Neuronal stem cell (in vitro differentiated cells): ENCODE data around the gene SYNGR3.

Source experiments
- DNase-seq: peaks from one replicate; pipeline ENCODE4 v3.0.0-alpha.2; 2013; ENCODE audit warnings: low spot score
- H2AFZ ChIP-seq: one replicate; pipeline ENCODE4 v1.6.1; 2013; ENCODE audit warnings: mild to moderate bottlenecking, low read length, inconsistent platforms
- H2AK5ac ChIP-seq: 2 replicates; pipeline ENCODE4 v1.6.1; 2013; ENCODE audit warnings: low read depth, mild to moderate bottlenecking, inconsistent platforms, low read length, moderate library complexity, mixed read lengths
- H2BK120ac ChIP-seq: 2 replicates; pipeline ENCODE4 v1.6.1; 2013; ENCODE audit warnings: low read depth, mild to moderate bottlenecking, inconsistent platforms, low read length, moderate library complexity, mixed read lengths
- H2BK12ac ChIP-seq: one replicate; pipeline ENCODE4 v1.6.1; 2013; ENCODE audit warnings: low read length, inconsistent platforms
- H2BK15ac ChIP-seq: 2 replicates; pipeline ENCODE4 v1.6.1; 2013; ENCODE audit warnings: mild to moderate bottlenecking, low read length, inconsistent platforms, mixed read lengths
- H2BK5ac ChIP-seq: one replicate; pipeline ENCODE4 v1.6.1; 2013; ENCODE audit warnings: inconsistent platforms, mild to moderate bottlenecking, low read length, moderate library complexity
- H3K14ac ChIP-seq: one replicate; pipeline ENCODE4 v1.6.1; 2013; ENCODE audit warnings: low read length, inconsistent platforms
- H3K18ac ChIP-seq: 2 replicates; pipeline ENCODE4 v1.6.1; 2013; ENCODE audit warnings: low read length, inconsistent platforms
- H3K23ac ChIP-seq: 2 replicates; pipeline ENCODE4 v1.6.1; 2013; ENCODE audit warnings: low read depth, mild to moderate bottlenecking, mixed read lengths, low read length, inconsistent platforms; ENCODE audit not compliant: poor library complexity
- H3K27ac ChIP-seq: replicated peaks from 3 replicates; pipeline ENCODE4 v1.5.1; 2013; ENCODE audit warnings: low read length, inconsistent platforms
- H3K27me3 ChIP-seq, 3 experiments: 2 replicates each; pipeline ENCODE4 v1.6.1; 2013; ENCODE audit warnings: low read length in 3 of 3, mild to moderate bottlenecking in 2 of 3, inconsistent platforms in 1 of 3, low read depth in 1 of 3, mixed read lengths in 1 of 3, moderate library complexity in 1 of 3; ENCODE audit not compliant: control insufficient read depth in 3 of 3, insufficient read depth in 3 of 3
- H3K36me3 ChIP-seq, 2 donors: replicated peaks in 1 of 2; 2 replicates each; pipeline ENCODE4 v1.6.1; 2013; ENCODE audit warnings: low read length in 2 of 2; ENCODE audit not compliant: control insufficient read depth in 2 of 2, insufficient read depth in 2 of 2
- H3K4ac ChIP-seq: 2 replicates; pipeline ENCODE4 v1.6.1; 2013; ENCODE audit warnings: inconsistent platforms, mild to moderate bottlenecking, low read length, moderate library complexity
- H3K4me1 ChIP-seq, 2 donors: 1 replicate in 1 of 2; 2 replicates in 1 of 2; pipeline ENCODE4 v1.6.1; 2013; ENCODE audit warnings: low read length in 2 of 2, low read depth in 1 of 2; ENCODE audit not compliant: control insufficient read depth in 2 of 2, insufficient read depth in 1 of 2
- H3K4me2 ChIP-seq: one replicate; pipeline ENCODE4 v1.6.1; 2013; ENCODE audit warnings: mild to moderate bottlenecking, low read length, inconsistent platforms; ENCODE audit not compliant: insufficient read depth, poor library complexity, severe bottlenecking
- H3K4me3 ChIP-seq, 2 donors: 2 replicates each; pipeline ENCODE4 v1.5.1; 2013; ENCODE audit warnings: low read length in 2 of 2, mild to moderate bottlenecking in 2 of 2, inconsistent platforms in 1 of 2, moderate library complexity in 1 of 2
- H3K79me1 ChIP-seq: one replicate; pipeline ENCODE4 v1.6.1; 2013; ENCODE audit warnings: low read depth, mild to moderate bottlenecking, inconsistent platforms, low read length, moderate library complexity
- H3K9ac ChIP-seq: one replicate; pipeline ENCODE4 v1.6.1; 2013; ENCODE audit warnings: mild to moderate bottlenecking, low read depth, low read length, inconsistent platforms; ENCODE audit not compliant: poor library complexity
- H3K9me3 ChIP-seq, 2 donors: replicated peaks in 1 of 2; 2 replicates each; pipeline versions ENCODE3 to v1.6.1; 2013; ENCODE audit warnings: low read length in 2 of 2, mild to moderate bottlenecking in 2 of 2, inconsistent platforms in 1 of 2, low read depth in 1 of 2, mixed read lengths in 1 of 2, moderate library complexity in 1 of 2; ENCODE audit not compliant: control insufficient read depth in 2 of 2, insufficient read depth in 1 of 2
- H4K8ac ChIP-seq: one replicate; pipeline ENCODE4 v1.6.1; 2013; ENCODE audit warnings: low read depth, mild to moderate bottlenecking, inconsistent platforms, low read length, moderate library complexity
- H4K91ac ChIP-seq: one replicate; pipeline ENCODE4 v1.6.1; 2013; ENCODE audit warnings: low read length, low read depth, mild to moderate bottlenecking, inconsistent platforms; ENCODE audit not compliant: poor library complexity
- WGBS, 2 donors: extraction: QIAGEN DNeasy Blood & Tissue Kit; methylation state at CpG; one replicate each; pipeline ENCODE4 v1.1.7; 2013; ENCODE audit warnings: missing lambda C conversion rate in 2 of 2, mixed read lengths in 1 of 2; ENCODE audit not compliant: insufficient read length in 2 of 2, insufficient replicate concordance in 1 of 2; ENCODE audit errors: extremely low coverage in 2 of 2; 5-methylcytosine and 5-hydroxymethylcytosine counted together

SYNGR3 gene

DNA sequence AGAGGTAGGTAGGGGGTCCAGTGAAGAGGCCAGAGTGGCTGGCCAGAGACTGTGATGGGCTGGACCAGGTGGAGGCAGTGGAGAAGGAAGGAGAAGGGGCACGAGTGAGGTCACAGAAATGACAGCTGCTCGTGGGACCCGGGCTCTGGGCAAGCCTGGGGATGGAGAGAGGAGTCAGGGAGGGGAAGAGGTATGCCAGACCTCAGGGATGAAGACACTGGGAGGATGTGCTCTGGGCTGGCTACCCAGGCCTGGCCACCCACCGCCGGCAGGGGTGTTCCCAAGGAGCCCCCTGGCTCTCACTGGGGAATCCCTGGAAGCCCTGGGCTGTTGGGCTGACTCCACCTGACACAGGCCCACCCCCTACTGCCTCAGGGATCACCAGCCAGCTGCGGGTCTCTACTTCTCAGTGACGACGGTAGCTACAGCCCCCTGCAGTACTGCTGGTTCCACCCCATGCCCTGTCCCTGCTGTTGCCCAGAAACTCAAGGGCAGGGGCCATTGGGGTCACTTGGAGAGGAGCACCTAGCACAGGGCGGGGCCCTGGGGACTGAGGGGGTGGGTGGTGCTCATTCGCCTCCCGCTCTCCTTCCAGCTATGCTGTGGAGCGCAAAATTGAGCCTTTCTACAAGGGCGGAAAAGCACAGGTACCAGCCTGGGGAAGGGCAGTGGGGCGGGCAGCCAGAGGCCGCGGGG, 16.2 kb upstream of the SYNGR3 start:
- H3K27ac ChIP-seq, result no peak overlapping the region
- no peak overlapping the region for H2BK12ac ChIP-seq
- no peak overlapping the region for H3K4me2 ChIP-seq
- H4K91ac ChIP-seq, result no peak overlapping the region
- H3K9me3 ChIP-seq, result no peaks in the 10 kb centered on the region
- peak overlapping the region; percentile 37 for H2AK5ac ChIP-seq
- H3K9ac ChIP-seq, result no peak overlapping the region
- H4K8ac ChIP-seq, result peak overlapping the region; percentile 43
- H3K14ac ChIP-seq, result no peak overlapping the region
- no peak overlapping the region for H2BK15ac ChIP-seq
- peaks cover 0 to 6% (median 0%) of the 10 kb centered on the region in 3 experiments for H3K27me3 ChIP-seq
- H3K18ac ChIP-seq, result no peak overlapping the region
- no peak for DNase-seq
- no peak overlapping the region for H3K23ac ChIP-seq
- H3K4ac ChIP-seq, result no peak overlapping the region
- no peak overlapping the region for H2AFZ ChIP-seq
- no CpG with 5 or more reads among the region's 16 CpGs for WGBS, 2 donors
- peaks cover 2 to 4% of the 10 kb centered on the region in 2 donors for H3K4me1 ChIP-seq
- H3K79me1 ChIP-seq, result peaks cover 20% of the 10 kb centered on the region
- H3K4me3 ChIP-seq, result peak overlapping the region in 1 of 2 donors; percentile 32
- H3K36me3 ChIP-seq, result peaks cover 31 to 44% of the 10 kb centered on the region in 2 donors
- no peak overlapping the region for H2BK5ac ChIP-seq
- no peak overlapping the region for H2BK120ac ChIP-seq

DNA sequence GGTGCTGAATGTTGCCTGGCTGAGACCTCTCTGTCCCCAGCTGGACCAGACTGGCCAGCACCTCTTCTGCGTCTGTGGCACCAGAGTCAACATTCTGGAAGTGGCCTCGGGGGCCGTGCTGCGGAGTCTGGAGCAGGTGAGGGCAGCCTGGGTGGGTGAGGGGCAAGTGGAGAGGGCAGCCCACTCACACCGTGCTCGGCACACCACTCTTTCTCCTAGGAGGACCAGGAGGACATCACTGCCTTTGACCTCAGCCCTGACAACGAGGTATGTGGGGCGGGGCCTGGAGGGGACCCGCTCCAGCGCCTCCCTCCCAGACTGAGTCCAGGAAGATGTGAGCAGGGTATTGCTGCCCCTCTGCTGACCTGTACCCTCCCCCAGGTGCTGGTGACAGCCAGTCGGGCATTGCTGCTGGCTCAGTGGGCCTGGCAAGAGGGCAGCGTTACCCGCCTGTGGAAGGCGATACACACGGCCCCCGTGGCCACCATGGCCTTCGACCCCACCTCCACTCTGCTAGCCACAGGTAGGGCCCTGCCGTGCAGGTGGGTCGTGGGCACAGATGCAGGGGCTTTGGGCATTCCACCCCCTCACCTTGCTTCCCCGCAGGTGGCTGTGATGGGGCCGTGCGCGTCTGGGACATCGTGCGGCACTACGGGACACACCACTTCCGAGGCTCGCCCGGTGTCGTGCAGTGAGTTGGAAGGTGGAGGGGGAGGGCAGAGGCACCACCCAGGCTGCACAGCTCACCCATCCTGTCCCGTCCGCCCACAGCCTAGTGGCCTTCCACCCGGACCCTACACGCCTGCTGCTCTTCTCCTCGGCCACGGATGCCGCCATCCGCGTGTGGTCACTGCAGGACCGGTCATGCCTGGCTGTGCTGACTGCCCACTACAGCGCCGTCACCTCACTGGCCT, 15.4 kb upstream of the SYNGR3 start:
- DNase-seq, result no peak
- Histone ChIP-seq H2BK12ac (no peak overlapping the region), H3K23ac (peak overlapping the region; percentile 65), H3K9me3 (no peaks in the 10 kb centered on the region), H3K27me3 (peaks cover 0 to 14% (median 2%) of the 10 kb centered on the region in 3 experiments), H3K9ac (no peak overlapping the region), H3K4me3 (peak overlapping the region; percentile 9 to 16), H3K18ac (no peak overlapping the region), H2BK120ac (no peak overlapping the region), H4K8ac (peak overlapping the region; percentile 3), H3K4ac (no peak overlapping the region), H3K36me3 (peaks cover 31 to 47% of the 10 kb centered on the region in 2 donors), H2AK5ac (no peak overlapping the region), H2BK15ac (no peak overlapping the region), H2BK5ac (no peak overlapping the region), H3K14ac (no peak overlapping the region), H3K4me1 (peaks cover 2 to 5% of the 10 kb centered on the region in 2 donors), H2AFZ (no peak overlapping the region), H3K4me2 (no peak overlapping the region), H4K91ac (no peak overlapping the region), H3K79me1 (peaks cover 22% of the 10 kb centered on the region), H3K27ac (no peak overlapping the region)
- WGBS, 2 donors, result no CpG with 5 or more reads among the region's 42 CpGs

DNA sequence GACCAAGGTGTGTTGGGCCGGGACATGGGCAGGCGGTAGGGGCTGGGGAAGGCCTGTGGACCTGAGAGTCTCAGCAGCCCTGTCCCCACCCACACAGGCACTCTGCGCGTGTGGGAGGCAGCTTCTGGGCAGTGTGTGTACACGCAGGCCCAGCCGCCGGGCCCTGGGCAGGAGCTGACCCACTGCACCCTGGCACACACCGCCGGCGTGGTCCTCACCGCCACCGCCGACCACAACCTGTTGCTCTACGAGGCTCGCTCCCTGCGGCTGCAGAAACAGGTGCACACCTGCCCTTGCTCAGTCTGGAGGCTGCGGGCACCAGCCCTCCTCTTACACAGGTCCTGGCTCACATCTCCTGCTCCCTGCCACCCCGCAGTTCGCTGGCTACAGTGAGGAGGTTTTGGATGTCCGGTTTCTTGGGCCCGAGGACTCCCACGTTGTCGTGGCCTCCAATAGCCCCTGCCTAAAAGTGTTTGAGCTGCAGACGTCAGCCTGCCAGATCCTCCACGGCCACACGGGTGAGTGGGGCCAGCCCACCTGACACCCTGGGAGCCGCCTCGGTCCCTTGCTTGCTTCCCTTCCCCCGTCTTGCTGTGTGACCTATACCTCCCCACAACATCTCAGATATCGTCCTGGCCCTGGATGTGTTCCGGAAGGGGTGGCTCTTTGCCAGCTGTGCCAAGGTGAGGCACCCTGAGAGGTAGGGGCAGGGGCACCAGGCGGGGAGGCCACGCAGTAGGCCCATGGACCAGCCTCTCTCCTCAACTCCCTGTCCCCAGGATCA, 14.1 kb upstream of the SYNGR3 start:
- Histone ChIP-seq H3K18ac (peak overlapping the region; percentile 13), H4K91ac (no peak overlapping the region), H3K9me3 (no peaks in the 10 kb centered on the region), H3K4ac (no peak overlapping the region), H3K9ac (no peak overlapping the region), H3K27me3 (peaks cover 0 to 26% (median 14%) of the 10 kb centered on the region in 3 experiments), H2BK15ac (no peak overlapping the region), H2BK5ac (no peak overlapping the region), H3K4me2 (no peak overlapping the region), H3K79me1 (peaks cover 22% of the 10 kb centered on the region), H2AK5ac (no peak overlapping the region), H3K4me3 (no peak overlapping the region), H3K27ac (no peak overlapping the region), H4K8ac (no peak overlapping the region), H3K23ac (peak overlapping the region; percentile 31), H3K14ac (no peak overlapping the region), H3K36me3 (peaks cover 31 to 47% of the 10 kb centered on the region in 2 donors), H2BK12ac (no peak overlapping the region), H3K4me1 (peaks cover 2 to 13% of the 10 kb centered on the region in 2 donors), H2AFZ (no peak overlapping the region), H2BK120ac (no peak overlapping the region)
- WGBS, 2 donors, result no CpG with 5 or more reads among the region's 33 CpGs
- no peak for DNase-seq
